GM12873 (cell line): ENCODE results near the gene BCAS2.

Experiments used
- TF ChIP-seq, protein P1 (sequence below): IDR thresholded peaks from 2 replicates; pipeline ENCODE4 v1.5.1; 2012; ENCODE audit warnings: low read depth, mild to moderate bottlenecking, moderate library complexity, low read length, control low read depth; ENCODE audit not compliant: insufficient read depth; ENCODE audit errors: missing control alignments

Gene BCAS2

DNA sequence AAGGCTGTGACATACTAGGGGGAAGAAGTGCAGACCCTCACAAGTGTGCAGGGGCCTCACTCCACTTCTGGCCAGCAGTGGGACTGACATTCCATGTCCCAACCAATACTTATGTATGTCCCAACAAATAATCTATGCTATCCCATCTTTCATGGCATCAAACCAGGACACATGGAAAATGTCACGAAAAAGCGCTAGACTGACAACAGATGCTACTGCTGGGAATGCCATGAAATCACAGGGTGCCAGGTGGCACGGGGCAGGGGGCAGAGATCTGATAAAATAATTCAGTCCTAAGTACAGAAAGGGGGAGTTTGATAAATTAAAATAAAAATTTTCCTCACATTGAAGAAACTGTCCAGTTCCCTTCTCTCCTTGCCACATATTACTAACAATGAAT lies 27.6 kb upstream of the BCAS2 start:
- TF ChIP-seq, protein P1, sequence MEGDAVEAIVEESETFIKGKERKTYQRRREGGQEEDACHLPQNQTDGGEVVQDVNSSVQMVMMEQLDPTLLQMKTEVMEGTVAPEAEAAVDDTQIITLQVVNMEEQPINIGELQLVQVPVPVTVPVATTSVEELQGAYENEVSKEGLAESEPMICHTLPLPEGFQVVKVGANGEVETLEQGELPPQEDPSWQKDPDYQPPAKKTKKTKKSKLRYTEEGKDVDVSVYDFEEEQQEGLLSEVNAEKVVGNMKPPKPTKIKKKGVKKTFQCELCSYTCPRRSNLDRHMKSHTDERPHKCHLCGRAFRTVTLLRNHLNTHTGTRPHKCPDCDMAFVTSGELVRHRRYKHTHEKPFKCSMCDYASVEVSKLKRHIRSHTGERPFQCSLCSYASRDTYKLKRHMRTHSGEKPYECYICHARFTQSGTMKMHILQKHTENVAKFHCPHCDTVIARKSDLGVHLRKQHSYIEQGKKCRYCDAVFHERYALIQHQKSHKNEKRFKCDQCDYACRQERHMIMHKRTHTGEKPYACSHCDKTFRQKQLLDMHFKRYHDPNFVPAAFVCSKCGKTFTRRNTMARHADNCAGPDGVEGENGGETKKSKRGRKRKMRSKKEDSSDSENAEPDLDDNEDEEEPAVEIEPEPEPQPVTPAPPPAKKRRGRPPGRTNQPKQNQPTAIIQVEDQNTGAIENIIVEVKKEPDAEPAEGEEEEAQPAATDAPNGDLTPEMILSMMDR: no peak

GRCh38 chr1:114607223-114607622 lies 25.8 kb upstream of the BCAS2 start:
- TF ChIP-seq, protein P1: no peak

- TF ChIP-seq, protein P1: no peak
Observed at GRCh38 chr1:114597949-114598348, 16.5 kb upstream of the BCAS2 start.

DNA sequence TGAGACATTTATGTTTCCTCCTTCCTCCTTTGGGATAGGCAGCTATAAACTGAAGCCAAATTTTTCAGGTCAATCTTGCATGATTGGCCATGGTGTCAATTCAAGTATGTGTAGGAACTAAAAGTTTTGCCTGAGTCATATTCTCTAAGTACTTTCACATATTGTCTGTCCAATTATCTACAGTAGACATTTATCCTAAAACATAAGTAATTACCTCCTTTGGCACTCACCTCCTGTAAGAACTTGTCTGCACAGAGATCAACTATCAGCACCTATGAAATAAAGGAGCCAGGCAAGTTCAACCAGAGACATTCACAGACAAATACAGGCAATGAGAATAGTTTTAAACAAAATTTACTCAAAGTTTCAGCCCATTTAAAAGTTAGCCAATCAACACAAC lies 14.2 kb upstream of the BCAS2 start:
- TF ChIP-seq, protein P1: no peak

DNA sequence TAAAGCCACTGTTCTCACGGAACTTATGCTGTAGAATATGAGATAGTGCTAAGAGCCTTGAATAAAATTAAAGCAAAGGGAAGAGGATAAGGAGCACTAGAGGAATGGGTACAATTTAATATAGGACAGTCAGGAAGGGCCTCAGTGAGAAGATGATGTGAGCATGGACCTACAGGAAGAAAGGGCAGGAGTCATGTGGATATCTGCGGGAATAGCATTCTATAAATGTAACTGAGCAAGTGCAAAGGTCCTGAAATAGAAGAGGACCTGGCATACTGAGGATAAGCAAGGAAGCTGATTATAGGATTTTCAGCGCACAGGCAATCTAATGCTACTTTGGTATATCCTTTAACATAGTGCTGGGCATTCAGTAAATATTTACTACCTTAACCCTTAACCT lies 12.6 kb upstream of the BCAS2 start:
- TF ChIP-seq, protein P1: no peak

GRCh38 chr1:114589122-114589521 lies 7.7 kb upstream of the BCAS2 start:
- TF ChIP-seq, protein P1: no peak

DNA sequence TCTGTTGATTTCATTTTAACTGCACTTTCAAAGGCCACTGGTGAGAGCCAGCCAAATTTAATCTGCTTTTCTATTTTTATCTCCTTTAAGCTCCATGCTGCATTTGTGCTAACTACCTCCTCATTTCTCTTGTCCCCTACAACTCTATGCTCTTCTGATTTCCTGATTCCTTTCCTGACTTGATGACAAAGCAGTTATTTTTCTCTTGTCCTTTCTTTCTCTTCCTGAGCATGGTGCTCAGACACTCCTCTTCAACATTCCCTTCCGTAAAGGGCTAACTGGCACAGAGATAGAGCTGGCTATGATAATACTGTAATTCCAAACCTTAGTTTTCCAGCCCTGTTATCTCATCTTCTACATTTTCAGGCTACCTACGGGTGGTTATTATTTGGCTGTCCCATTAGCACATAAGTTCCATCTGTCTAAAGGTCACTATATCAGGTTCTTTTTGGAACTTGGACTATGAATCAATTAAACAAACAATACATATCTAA lies 6.8 kb upstream of the BCAS2 start:
- TF ChIP-seq, protein P1: no peak
